Endometrial microvascular endothelial cells (primary cell): ENCODE results near the gene BBS7. TPM values are rescaled to one million over a fixed set of nuclear protein-coding genes. Genes with fewer than 3 reads are reported as not detected.

Experiments used
- in situ Hi-C: cut with HindIII; loops from 2 replicates; pipeline ENCODE4 v1.10.0; 2017; ENCODE audit warnings: low sequenced_read_pairs, low pct_unique_long_range_greater_than_20kb; ENCODE audit errors: inconsistent ontology term
- total RNA-seq: library from RNA; depleted of rRNA; stranded (reverse); fragments of >200 nt; gene quantifications from one replicate; pipeline ENCODE4 v1.2.3, GENCODE V29; 2015; ENCODE audit errors: inconsistent ontology term

Gene BBS7
- total RNA-seq, 1 donor from 2014 or later = 17.2 TPM

DNA sequence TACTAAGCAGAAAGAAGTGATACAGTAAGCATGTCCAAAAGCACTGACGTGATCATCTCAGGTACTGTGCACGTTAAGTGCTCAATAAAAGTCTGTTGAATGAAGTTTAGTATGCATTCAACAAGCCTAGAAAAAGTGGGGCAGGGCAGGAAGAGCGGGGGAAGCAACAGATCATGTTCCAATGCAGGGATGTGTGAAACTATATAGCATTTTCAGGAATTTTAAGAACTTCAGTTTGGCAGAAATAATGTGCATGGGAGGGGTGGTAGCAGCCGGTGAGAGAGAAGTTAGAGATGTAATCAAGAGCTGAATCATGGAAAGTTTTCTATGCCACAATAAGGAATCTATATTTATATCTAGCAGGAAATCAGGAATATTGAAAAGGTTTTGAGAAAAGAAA is 27.4 kb downstream of the BBS7 start:
- in situ Hi-C loops = no loop called here

GRCh38 chr4:121838136-121838535 is 32.1 kb downstream of the BBS7 start:
- in situ Hi-C loops = no loop called here

- in situ Hi-C loops = no loop called here
Measured at GRCh38 chr4:121829511-121829910, 40.8 kb downstream of the BBS7 start.

DNA sequence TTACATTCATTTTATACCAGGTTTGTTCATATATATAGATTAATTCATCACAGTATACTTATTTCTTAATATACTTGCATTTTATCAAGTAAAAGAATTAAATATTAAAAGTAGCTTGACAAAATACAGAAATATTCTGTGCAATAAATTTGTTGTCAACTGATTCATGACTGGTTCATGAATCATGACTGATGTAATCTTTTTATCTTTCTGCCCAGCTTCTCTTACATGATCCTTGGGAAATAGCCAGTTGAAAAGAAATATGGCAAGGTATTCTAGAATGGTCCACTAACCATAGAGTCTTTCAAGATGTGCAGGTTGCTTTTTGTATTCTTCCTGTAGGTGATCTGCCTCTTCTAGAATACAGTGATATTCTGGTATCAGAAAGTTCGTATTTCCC is 42.4 kb downstream of the BBS7 start:
- in situ Hi-C loops = no loop called here

DNA sequence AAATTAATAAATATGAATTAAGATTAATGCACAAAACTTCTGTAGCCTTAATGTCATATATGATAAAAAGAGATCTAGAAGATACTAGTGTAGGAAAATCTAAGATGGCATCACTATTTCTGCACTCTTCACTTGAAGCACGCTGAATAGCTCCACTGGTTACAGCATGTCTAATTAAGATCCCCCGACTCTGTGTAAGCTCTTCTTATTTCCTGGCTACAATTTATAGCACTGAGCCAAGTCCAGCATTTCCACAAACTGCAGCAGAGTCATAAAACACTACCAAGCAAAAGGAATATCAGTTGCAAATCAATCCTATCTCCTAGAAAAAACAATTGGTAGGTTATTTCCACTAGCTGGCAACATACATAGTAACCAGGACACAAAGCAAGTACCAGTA is 45.3 kb downstream of the BBS7 start:
- in situ Hi-C loops = no loop called here

- in situ Hi-C loops = no loop called here
Measured at GRCh38 chr4:121824171-121824527, 46.1 kb downstream of the BBS7 start.

GRCh38 chr4:121823505-121824170 is 46.6 kb downstream of the BBS7 start, which contains the start of gene CCNA2:
Gene CCNA2 (minus strand): TSS chr4:121823883. CDS start chr4:121823628, 255 bp downstream.
- in situ Hi-C loops = no loop called here

DNA sequence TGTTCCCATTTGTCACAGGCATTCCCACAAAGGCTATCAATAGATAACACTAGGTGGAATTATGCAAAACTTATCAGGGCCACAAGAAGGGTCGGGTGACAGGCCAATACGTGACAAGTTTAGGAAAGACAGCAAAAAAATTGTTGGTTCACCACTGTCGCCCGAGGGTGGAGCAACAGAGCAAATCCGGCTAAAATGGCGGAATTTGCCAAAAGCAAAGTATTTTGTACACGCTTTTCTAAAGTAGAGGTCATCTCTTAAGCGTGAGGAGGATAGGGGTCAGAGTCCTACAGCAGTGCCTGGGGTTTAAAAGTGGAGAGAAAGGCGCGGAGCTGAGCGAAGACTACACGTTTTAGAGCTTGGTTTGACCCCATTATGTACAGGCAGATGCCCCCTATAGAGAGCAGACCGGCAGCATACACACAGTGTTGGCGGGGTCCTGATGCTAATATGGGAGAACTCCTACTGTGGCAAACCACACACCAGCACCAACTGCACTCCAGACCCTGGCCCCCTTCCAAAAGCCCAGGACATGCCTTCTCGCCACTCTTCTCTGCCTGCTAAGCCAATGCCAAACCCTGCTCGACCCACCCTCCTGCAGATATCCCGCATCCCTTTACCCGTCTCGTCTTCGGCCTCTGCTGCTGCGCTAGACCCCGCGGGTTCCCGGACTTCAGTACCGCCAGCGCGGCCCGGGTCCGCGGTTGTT is 47.3 kb downstream of the BBS7 start:
- in situ Hi-C loops = no loop called here

DNA sequence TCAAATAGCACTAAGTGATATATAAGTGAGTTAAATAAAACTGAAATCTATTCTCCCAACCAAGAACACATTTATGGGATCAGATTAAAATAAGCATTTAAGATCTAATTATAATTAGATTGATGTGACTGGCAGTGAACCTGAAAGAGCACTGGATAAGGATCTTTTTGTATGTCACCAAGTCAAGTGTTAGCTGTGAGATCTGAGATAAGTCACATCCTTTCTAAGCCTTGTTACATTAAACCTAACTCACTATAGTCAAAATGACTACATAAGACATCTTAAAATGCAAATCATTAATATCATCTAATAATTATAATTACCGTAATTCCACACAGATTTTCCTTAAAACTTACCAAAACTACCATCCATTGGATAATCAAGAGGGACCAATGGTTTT is 48.2 kb downstream of the BBS7 start:
- in situ Hi-C loops = no loop called here

GRCh38 chr4:121819216-121819965 is 50.9 kb downstream of the BBS7 start:
- in situ Hi-C loops = no loop called here

DNA sequence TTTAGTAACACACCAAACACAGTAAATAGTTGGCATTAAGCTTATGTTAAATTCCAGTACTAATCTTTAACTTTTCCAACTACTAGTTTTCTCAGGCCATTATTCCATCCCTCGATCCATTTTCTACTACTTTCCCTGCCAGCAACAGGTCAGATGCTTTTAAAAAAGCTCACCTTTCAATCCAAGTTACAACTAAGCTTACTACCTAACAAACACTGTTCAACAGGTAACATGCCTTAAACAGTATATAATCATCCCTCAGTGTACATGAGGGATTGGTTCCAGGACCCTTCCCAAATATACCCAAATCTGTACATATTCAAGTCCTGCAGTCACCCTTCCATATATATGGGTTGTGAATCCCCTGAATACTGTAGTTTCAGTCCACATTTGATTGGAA is 52.1 kb downstream of the BBS7 start:
- in situ Hi-C loops = no loop called here

DNA sequence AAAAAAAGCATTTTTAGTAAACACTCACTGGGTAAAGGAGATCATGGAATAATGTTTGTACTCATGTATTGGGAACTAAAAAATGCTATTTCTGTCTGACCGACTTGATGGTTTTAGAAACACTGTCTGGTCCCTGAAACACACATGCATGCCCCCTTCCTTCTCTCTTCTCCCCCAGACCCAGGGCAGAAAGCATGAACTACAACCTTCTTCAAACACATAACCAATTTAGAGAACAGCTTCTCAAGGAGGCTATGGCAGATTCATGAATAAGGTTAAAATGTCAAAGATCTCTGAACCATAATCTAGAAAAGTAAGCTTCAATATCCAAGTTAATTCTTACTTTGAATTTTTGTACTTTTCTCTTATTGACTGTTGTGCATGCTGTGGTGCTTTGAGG is 52.6 kb downstream of the BBS7 start:
- in situ Hi-C loops = no loop called here

GRCh38 chr4:121817006-121817405 is 53.3 kb downstream of the BBS7 start:
- in situ Hi-C loops = no loop called here

DNA sequence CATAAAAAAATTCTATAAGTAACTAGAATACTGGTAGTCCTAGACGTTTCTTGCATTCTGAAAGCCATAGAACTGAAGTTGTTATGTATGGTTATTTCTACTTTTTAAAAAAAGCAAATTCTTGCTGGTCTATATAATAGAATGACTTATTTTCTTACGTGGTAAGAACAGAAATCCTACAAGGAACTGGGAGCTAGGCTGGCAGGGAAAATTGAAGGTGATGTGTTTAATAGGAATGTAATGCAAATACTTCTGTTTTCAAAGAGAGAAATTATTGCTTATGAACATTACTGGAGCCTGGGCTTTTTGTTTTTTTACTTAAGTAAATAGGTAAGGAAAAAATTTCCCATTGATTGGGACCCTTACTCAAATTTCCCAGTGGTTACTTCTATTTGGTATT is 55.5 kb downstream of the BBS7 start:
- in situ Hi-C loops = no loop called here

GRCh38 chr4:121811122-121811521 is 59.2 kb downstream of the BBS7 start:
- in situ Hi-C loops = no loop called here

DNA sequence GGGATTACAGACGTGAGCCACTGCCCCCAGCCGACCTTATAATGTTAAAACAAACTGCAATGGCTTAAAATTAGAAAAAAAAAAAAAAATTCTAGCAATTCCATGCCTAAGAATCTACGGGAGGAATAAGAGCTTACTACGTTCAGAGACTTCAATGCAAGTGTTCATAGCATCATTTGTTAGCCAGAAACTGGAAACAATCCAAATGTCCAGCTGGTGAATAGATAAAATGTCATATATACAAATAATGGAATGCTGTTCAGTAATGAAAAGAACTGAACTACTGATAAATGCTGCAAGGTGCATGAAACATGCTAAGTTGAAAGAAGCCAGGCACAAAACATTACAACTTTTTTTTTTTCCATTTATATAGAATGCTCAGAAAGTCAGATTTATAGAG is 63.9 kb downstream of the BBS7 start:
- in situ Hi-C loops = no loop called here

GRCh38 chr4:121801715-121802075 is 68.6 kb downstream of the BBS7 start:
- in situ Hi-C loops = no loop called here

- in situ Hi-C loops = no loop called here
Measured at GRCh38 chr4:121800961-121801714, 69.1 kb downstream of the BBS7 start, which contains the start of gene EXOSC9. Gene EXOSC9 (plus strand): TSS chr4:121801323. CDS start chr4:121801425, 102 bp downstream.

- in situ Hi-C loops = no loop called here
Measured at GRCh38 chr4:121800638-121800960, 69.7 kb downstream of the BBS7 start.
